COR-L47 (cell line): Measurements from ENCODE around the gene CPLANE2.
"Not testable (repeated sequence)": the region's sequence is repeated elsewhere in the genome, so short reads cannot be mapped to it uniquely, and the experiment has no call there.

Experiments
- DNase-seq: peaks from one replicate; lab custom pipeline; 2025; lab: John Stamatoyannopoulos, UW

The CPLANE2 gene

GRCh38 chr1:16229976-16230740 is 6.8 kb downstream of the CPLANE2 start:
- no peak for DNase-seq

GRCh38 chr1:16226490-16227179 is 10.3 kb downstream of the CPLANE2 start:
- DNase-seq = no peak

- no peak for DNase-seq
Measured at GRCh38 chr1:16226129-16226489, 10.9 kb downstream of the CPLANE2 start.

- DNase-seq = no peak
Measured at GRCh38 chr1:16224472-16224871, 12.5 kb downstream of the CPLANE2 start.

- not testable (repeated sequence) for DNase-seq
Measured at GRCh38 chr1:16222716-16223115, 14.3 kb downstream of the CPLANE2 start.

- DNase-seq = no peak
Measured at GRCh38 chr1:16221499-16221898, 15.5 kb downstream of the CPLANE2 start.

GRCh38 chr1:16219968-16220500 is 16.9 kb downstream of the CPLANE2 start:
- no peak for DNase-seq

- DNase-seq = no peak
Measured at GRCh38 chr1:16218674-16219071, 18.3 kb downstream of the CPLANE2 start.

- no peak for DNase-seq
Measured at GRCh38 chr1:16218014-16218673, 18.8 kb downstream of the CPLANE2 start.

GRCh38 chr1:16217061-16217785 is 19.8 kb downstream of the CPLANE2 start:
- peak; percentile 93 for DNase-seq

GRCh38 chr1:16215882-16216753 is 20.9 kb downstream of the CPLANE2 start:
- peak; percentile 24 for DNase-seq

GRCh38 chr1:16215240-16215639 is 21.7 kb downstream of the CPLANE2 start:
- not testable (repeated sequence) for DNase-seq

- not testable (repeated sequence) for DNase-seq
Measured at GRCh38 chr1:16213544-16213943, 23.4 kb downstream of the CPLANE2 start.

GRCh38 chr1:16213013-16213412 is 24.0 kb downstream of the CPLANE2 start:
- no peak for DNase-seq

- DNase-seq = peak; percentile 90
Measured at GRCh38 chr1:16212251-16212961, 24.6 kb downstream of the CPLANE2 start, which contains the start of gene ARHGEF19. Gene ARHGEF19, minus strand, starts transcription at chr1:16212652. Its CDS starts 3,598 bp downstream, at chr1:16209054.

- DNase-seq = no peak
Measured at GRCh38 chr1:16211824-16212223, 25.2 kb downstream of the CPLANE2 start.

GRCh38 chr1:16210581-16210980 is 26.4 kb downstream of the CPLANE2 start:
- DNase-seq = no peak

- DNase-seq = no peak
Measured at GRCh38 chr1:16209847-16210407, 27.1 kb downstream of the CPLANE2 start.

GRCh38 chr1:16209132-16209846 is 27.7 kb downstream of the CPLANE2 start:
- DNase-seq = no peak
